GM18907 (cell line): Measurements from ENCODE around the gene NOL12.
"Not testable (repeated sequence)": the region's sequence is repeated elsewhere in the genome, so short reads cannot be mapped to it uniquely, and the experiment has no call there.

Experiments
- ATAC-seq: cut with Tn5 transposase; IDR thresholded peaks from one replicate; pipeline ENCODE4 v1.9.1; 2021; ENCODE audit warnings: mild to moderate bottlenecking, moderate library complexity; ENCODE audit not compliant: unreplicated experiment

Gene NOL12

GRCh38 chr22:37686002-37686982, at the start of gene NOL12:
Gene NOL12, plus strand, starts transcription at chr22:37686343. Its CDS starts 50 bp downstream, at chr22:37686393.
- peak; percentile 67 for ATAC-seq

- no peak for ATAC-seq
Observed at GRCh38 chr22:37636949-37637273, 49.2 kb upstream of the NOL12 start.

GRCh38 chr22:37638391-37639069, 47.6 kb upstream of the NOL12 start:
- ATAC-seq: no peak

GRCh38 chr22:37639070-37639760, 46.9 kb upstream of the NOL12 start, which contains the start of gene SH3BP1:
Gene SH3BP1, plus strand, starts transcription at chr22:37639669. Its CDS starts 119 bp downstream, at chr22:37639788.
- ATAC-seq: no peak

GRCh38 chr22:37639771-37640590, 46.2 kb upstream of the NOL12 start:
- ATAC-seq: no peak

GRCh38 chr22:37640591-37641560, 45.3 kb upstream of the NOL12 start:
- ATAC-seq: no peak

GRCh38 chr22:37641561-37641949, 44.6 kb upstream of the NOL12 start:
- no peak for ATAC-seq

GRCh38 chr22:37643225-37643847, 42.8 kb upstream of the NOL12 start:
- peak; percentile 53 for ATAC-seq

- ATAC-seq: no peak
Observed at GRCh38 chr22:37647317-37647716, 38.8 kb upstream of the NOL12 start.

GRCh38 chr22:37647928-37648327, 38.2 kb upstream of the NOL12 start:
- no peak for ATAC-seq

GRCh38 chr22:37650463-37651136, 35.5 kb upstream of the NOL12 start:
- no peak for ATAC-seq

GRCh38 chr22:37654563-37655251, 31.4 kb upstream of the NOL12 start:
- no peak for ATAC-seq

GRCh38 chr22:37655252-37655563, 30.9 kb upstream of the NOL12 start:
- ATAC-seq: no peak

- ATAC-seq: not testable (repeated sequence)
Observed at GRCh38 chr22:37656583-37656982, 29.6 kb upstream of the NOL12 start.

- ATAC-seq: no peak
Observed at GRCh38 chr22:37657590-37658132, 28.5 kb upstream of the NOL12 start.

GRCh38 chr22:37658133-37659065, 27.7 kb upstream of the NOL12 start, which contains the start of gene PDXP:
Gene PDXP, plus strand, starts transcription at chr22:37658723. Its CDS starts 60 bp downstream, at chr22:37658783.
- ATAC-seq: peak; percentile 85
